UCSD-AML1 (cell line): Measurements from ENCODE around the gene RFX3.
"Not testable (repeated sequence)": the region's sequence is repeated elsewhere in the genome, so short reads cannot be mapped to it uniquely, and the experiment has no call there.

Source experiments
- DNase-seq: peaks from one replicate; lab custom pipeline; 2025; ENCODE audit not compliant: unreplicated experiment; lab: John Stamatoyannopoulos, UW

The RFX3 gene

DNA sequence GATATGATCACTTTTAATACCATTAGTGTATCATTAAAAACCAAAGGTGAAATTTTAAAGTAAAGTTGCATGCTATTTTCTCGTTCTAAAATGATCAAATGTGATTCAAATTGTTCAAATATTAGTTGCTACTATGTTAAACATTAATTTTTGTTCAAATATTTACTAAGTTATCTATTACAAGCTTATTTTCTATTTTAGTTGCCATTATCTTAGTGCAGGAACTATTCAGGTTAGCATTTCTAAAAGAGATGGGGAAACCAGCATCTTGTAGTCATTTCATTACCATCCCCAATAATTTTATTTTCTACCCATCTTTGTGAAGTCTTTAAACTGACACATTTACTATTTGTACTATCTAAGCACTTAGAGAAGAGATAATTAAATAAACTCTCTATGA, 166.0 kb downstream of the RFX3 start:
- no peak for DNase-seq

- no peak for DNase-seq
These were observed 166.6 kb downstream of the RFX3 start for GRCh38 chr9:3359048-3359692.

GRCh38 chr9:3348169-3348568, 177.6 kb downstream of the RFX3 start:
- no peak for DNase-seq

DNA sequence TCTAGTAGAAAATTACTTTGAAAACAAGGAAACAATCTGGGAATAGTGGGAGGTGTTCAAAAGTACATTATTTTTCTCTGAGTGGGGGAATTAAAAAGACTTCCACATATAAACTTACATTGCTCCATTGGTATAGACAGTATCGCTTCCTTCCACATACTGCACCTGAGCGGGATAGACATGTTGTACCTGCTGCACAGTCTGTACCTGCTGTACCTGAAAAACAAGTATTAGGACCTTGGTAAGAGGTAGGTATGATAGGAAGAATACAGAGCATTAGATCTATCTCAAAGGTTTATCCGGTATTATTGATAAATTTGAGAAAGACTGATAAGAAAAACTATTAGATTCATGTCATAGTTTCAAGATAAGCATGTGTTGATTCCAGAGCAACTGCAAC, 179.3 kb downstream of the RFX3 start:
- no peak for DNase-seq

GRCh38 chr9:3343671-3344070, 182.1 kb downstream of the RFX3 start:
- DNase-seq, result no peak

- no peak for DNase-seq
These were observed 183.5 kb downstream of the RFX3 start for GRCh38 chr9:3342159-3342777.

GRCh38 chr9:3337515-3338225, 188.1 kb downstream of the RFX3 start:
- no peak for DNase-seq

GRCh38 chr9:3336951-3337350, 188.8 kb downstream of the RFX3 start:
- DNase-seq, result no peak

GRCh38 chr9:3332802-3333201, 193.0 kb downstream of the RFX3 start:
- DNase-seq, result no peak

DNA sequence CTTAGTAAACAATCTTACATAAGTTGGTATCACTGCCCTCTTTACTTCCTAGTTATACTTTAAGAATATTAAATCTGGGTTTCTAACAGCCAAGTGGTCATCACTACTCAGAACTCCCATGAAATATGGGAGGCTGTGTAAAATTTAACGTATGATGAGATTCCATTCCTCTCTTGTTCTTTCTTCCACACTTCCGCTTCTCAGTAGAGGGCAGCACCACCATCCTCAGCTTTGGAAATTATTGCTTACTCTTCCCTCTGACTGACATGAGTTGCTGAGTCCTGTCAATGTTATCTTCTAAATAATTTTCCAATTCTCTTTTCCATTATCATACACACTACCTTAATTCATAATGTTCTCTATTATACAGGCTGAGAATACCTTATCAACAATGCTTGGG, 194.0 kb downstream of the RFX3 start:
- DNase-seq, result no peak

- DNase-seq, result no peak
These were observed 194.9 kb downstream of the RFX3 start for GRCh38 chr9:3330792-3331420.

DNA sequence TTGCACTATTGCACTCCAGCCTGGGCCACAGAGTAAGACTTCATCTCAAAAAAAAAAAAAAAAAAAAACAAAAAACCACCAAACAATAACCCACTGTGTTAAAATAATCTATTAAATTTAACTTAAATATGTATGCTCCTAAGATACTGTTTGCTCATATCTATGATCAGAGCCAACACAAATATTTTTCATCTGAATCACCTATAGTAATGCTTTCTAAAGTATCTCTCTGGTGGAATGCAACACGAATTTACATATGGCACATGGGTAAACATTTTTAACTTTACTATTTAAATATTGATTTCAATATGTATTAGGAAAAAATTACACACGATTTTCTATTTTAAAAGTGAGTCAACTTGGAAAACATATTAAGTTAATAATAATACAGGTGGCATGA, 196.4 kb downstream of the RFX3 start:
- DNase-seq, result no peak

- no peak for DNase-seq
These were observed 202.1 kb downstream of the RFX3 start for GRCh38 chr9:3323714-3324113.

DNA sequence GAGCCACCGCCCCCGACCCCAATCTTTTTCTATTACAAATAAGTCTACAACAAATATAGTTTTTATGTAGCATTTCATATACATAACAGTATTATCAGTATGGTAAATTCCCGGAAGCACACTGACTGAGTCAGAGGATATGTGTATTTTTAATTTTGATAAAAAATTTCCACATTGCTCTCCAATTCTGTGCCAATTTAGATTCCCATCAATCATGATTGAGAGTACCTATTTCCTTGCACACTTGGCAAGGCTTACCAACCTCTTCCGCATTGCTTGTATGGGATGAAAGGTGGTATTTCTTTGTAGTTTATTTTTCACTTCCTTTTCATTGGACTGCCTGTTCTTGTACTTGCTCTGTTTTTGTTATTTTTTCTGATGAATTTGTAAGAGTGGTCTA, 204.6 kb downstream of the RFX3 start:
- DNase-seq, result no peak

GRCh38 chr9:3312595-3312994, 213.2 kb downstream of the RFX3 start:
- not testable (repeated sequence) for DNase-seq

- no peak for DNase-seq
These were observed 217.2 kb downstream of the RFX3 start for GRCh38 chr9:3308609-3309008.

DNA sequence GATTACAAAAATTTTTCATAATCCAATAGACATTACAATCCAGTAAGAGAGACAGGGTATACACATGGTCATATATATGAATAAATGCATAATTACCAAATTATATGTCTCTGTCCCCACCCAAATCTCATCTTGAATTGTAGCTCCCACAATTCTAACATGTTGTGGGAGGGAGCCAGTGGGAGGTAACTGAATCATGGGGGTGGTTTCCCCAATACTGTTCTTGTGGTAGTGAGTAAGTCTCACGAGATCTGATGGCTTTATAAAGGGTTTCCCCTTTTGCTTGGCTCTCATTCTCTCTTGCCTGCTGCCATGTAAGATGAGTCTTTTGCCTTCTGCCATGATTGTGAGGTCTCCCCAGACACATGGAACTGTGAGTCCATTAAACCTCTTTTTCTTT, 221.4 kb downstream of the RFX3 start:
- not testable (repeated sequence) for DNase-seq

DNA sequence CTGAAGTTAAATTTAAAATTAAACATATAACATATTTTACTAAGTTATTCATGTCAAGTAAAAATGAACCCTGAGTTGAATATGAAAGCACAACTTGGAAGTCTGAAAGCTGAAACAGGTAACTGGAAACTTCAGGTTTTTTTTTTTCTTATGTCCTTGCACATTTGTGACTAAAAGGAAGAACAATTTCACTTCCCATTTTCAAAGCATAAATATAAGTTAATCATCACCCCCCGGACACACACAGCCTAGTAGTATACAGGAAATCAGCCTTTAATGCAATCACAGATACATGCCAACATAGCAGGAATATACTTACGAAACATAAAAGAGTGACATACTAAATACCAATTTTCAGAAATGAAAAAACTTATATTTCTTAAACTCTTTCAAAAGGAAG, 225.9 kb downstream of the RFX3 start:
- DNase-seq, result no peak

- no peak for DNase-seq
These were observed 229.3 kb downstream of the RFX3 start for GRCh38 chr9:3296536-3296935.

- no peak for DNase-seq
These were observed 233.5 kb downstream of the RFX3 start for GRCh38 chr9:3292311-3292710.

GRCh38 chr9:3290231-3290840, 235.5 kb downstream of the RFX3 start:
- DNase-seq, result no peak

GRCh38 chr9:3288686-3289085, 237.1 kb downstream of the RFX3 start:
- DNase-seq, result no peak
